ENCODE data around the gene EPHA6. TPM values are rescaled to one million over a fixed set of nuclear protein-coding genes. Genes with fewer than 3 reads are reported as not detected.

EPHA6 gene
- total RNA-seq, 4 donors from 2014 or later, result 0.60 to 3.8 (median 3.0) TPM

- no peak overlapping the region for H3K27ac ChIP-seq
- in situ Hi-C loops (cut with MboI; ENCODE audit: low pct_ligation_motif_present in 1 of 4, low pct_unique_long_range_greater_than_20kb in 1 of 4, low sequenced_read_pairs in 3 of 4) (no loop called here), intact Hi-C loops (cut with DNase I; ENCODE audit: low total_unique reads) (no loop called here)
- H3K4me3 ChIP-seq, result no peak overlapping the region
- no peaks in the 10 kb centered on the region for H3K27me3 ChIP-seq
- TF ChIP-seq POLR2A (IDR thresholded peaks at IDR 0.05) (no peak), EP300 (IDR thresholded peaks at IDR 0.05; ENCODE audit: low read depth) (no peak), POLR2AphosphoS5 (IDR thresholded peaks at IDR 0.05) (no peak), CTCF (IDR thresholded peaks at IDR 0.05) (no peak)
- no peaks in the 10 kb centered on the region for H3K36me3 ChIP-seq
- H3K9me3 ChIP-seq, result no peaks in the 10 kb centered on the region
- H3K4me1 ChIP-seq, result no peaks in the 10 kb centered on the region
- WGBS, 2 donors (ENCODE audit: low coverage in 1 of 2), result 83 to 86% methylated on average over 3 of the region's 3 CpGs
- DNase-seq, result no peak
These were observed 536.6 kb downstream of the EPHA6 start for GRCh38 chr3:97350971-97351370.

GRCh38 chr3:97353176-97353575, 538.8 kb downstream of the EPHA6 start:
- in situ Hi-C loops (cut with MboI; ENCODE audit: low pct_ligation_motif_present in 1 of 4, low pct_unique_long_range_greater_than_20kb in 1 of 4, low sequenced_read_pairs in 3 of 4) (no loop called here), intact Hi-C loops (cut with DNase I; ENCODE audit: low total_unique reads) (no loop called here)
- TF ChIP-seq CTCF (IDR thresholded peaks at IDR 0.05) (no peak), EP300 (IDR thresholded peaks at IDR 0.05; ENCODE audit: low read depth) (no peak), POLR2A (IDR thresholded peaks at IDR 0.05) (no peak), POLR2AphosphoS5 (IDR thresholded peaks at IDR 0.05) (no peak)
- no peak for DNase-seq
- no peaks in the 10 kb centered on the region for H3K4me1 ChIP-seq
- no peaks in the 10 kb centered on the region for H3K36me3 ChIP-seq
- no peak overlapping the region for H3K4me3 ChIP-seq
- WGBS, 2 donors (ENCODE audit: low coverage in 1 of 2), result 67 to 74% methylated on average over 1 to 2 of the region's 2 CpGs
- H3K9me3 ChIP-seq, result no peaks in the 10 kb centered on the region
- H3K27me3 ChIP-seq, result no peaks in the 10 kb centered on the region
- no peak overlapping the region for H3K27ac ChIP-seq

- Histone ChIP-seq H3K27ac (no peak overlapping the region), H3K4me3 (no peak overlapping the region), H3K36me3 (no peaks in the 10 kb centered on the region), H3K4me1 (no peaks in the 10 kb centered on the region), H3K9me3 (no peaks in the 10 kb centered on the region), H3K27me3 (no peaks in the 10 kb centered on the region)
- in situ Hi-C loops (cut with MboI; ENCODE audit: low pct_ligation_motif_present in 1 of 4, low pct_unique_long_range_greater_than_20kb in 1 of 4, low sequenced_read_pairs in 3 of 4) (no loop called here), intact Hi-C loops (cut with DNase I; ENCODE audit: low total_unique reads) (no loop called here)
- 55 to 69% methylated on average over 2 of the region's 2 CpGs for WGBS, 2 donors (ENCODE audit: low coverage in 1 of 2)
- no peak for TF ChIP-seq POLR2A (IDR thresholded peaks at IDR 0.05)
- TF ChIP-seq CTCF (IDR thresholded peaks at IDR 0.05), result no peak
- no peak for TF ChIP-seq EP300 (IDR thresholded peaks at IDR 0.05; ENCODE audit: low read depth)
- no peak for TF ChIP-seq POLR2AphosphoS5 (IDR thresholded peaks at IDR 0.05)
- no peak for DNase-seq
These were observed 545.6 kb downstream of the EPHA6 start for GRCh38 chr3:97359977-97360376.

GRCh38 chr3:97360804-97361203, 546.4 kb downstream of the EPHA6 start:
- Histone ChIP-seq H3K27ac (no peak overlapping the region), H3K27me3 (no peaks in the 10 kb centered on the region), H3K9me3 (no peaks in the 10 kb centered on the region), H3K36me3 (no peaks in the 10 kb centered on the region), H3K4me1 (no peaks in the 10 kb centered on the region), H3K4me3 (no peak overlapping the region)
- TF ChIP-seq POLR2A (IDR thresholded peaks at IDR 0.05), result no peak
- TF ChIP-seq POLR2AphosphoS5 (IDR thresholded peaks at IDR 0.05), result no peak
- no peak for TF ChIP-seq EP300 (IDR thresholded peaks at IDR 0.05; ENCODE audit: low read depth)
- no peak for TF ChIP-seq CTCF (IDR thresholded peaks at IDR 0.05)
- no peak for DNase-seq
- in situ Hi-C loops (cut with MboI; ENCODE audit: low pct_ligation_motif_present in 1 of 4, low pct_unique_long_range_greater_than_20kb in 1 of 4, low sequenced_read_pairs in 3 of 4), result no loop called here
- WGBS, 2 donors (ENCODE audit: low coverage in 1 of 2), result 75 to 83% methylated on average over 3 of the region's 3 CpGs
- intact Hi-C loops (cut with DNase I; ENCODE audit: low total_unique reads), result no loop called here

Measured in transverse colon (tissue), 4 donors.